Measurements from ENCODE around the gene LARP1.

DNA sequence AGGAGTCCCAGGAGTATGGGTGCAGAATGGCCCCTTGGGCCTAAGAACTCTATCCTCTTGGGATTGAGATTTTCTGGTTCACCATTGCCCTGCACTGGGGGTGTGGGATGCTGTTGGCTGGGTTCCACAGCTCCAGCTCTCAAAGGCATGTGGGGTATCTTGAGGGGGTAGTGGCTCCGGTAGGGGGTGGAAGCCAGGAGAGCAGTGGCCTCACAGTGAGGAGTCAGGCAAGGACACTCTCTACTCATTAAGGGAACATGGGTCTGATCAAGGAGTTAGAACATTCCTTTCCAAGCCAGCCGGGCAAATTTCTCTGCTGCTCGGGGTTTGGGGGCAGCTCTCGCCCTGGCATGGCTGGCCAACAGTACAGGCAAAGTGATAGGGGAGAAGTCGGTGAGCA is 33.0 kb downstream of the LARP1 start:
- TF ChIP-seq EZH2 (IDR thresholded peaks at IDR 0.05; ENCODE audit: borderline replicate concordance, insufficient read depth, low read depth, low read length, poor library complexity, severe bottlenecking), result no peak
- TF ChIP-seq, protein P1, sequence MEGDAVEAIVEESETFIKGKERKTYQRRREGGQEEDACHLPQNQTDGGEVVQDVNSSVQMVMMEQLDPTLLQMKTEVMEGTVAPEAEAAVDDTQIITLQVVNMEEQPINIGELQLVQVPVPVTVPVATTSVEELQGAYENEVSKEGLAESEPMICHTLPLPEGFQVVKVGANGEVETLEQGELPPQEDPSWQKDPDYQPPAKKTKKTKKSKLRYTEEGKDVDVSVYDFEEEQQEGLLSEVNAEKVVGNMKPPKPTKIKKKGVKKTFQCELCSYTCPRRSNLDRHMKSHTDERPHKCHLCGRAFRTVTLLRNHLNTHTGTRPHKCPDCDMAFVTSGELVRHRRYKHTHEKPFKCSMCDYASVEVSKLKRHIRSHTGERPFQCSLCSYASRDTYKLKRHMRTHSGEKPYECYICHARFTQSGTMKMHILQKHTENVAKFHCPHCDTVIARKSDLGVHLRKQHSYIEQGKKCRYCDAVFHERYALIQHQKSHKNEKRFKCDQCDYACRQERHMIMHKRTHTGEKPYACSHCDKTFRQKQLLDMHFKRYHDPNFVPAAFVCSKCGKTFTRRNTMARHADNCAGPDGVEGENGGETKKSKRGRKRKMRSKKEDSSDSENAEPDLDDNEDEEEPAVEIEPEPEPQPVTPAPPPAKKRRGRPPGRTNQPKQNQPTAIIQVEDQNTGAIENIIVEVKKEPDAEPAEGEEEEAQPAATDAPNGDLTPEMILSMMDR (IDR thresholded peaks at IDR 0.05), result no peak
